GM19438 (cell line): ENCODE data around the gene OCEL1.

Experiments used
- ATAC-seq: cut with Tn5 transposase; IDR thresholded peaks from one replicate; pipeline ENCODE4 v1.9.1; 2021; ENCODE audit warnings: low read depth; ENCODE audit not compliant: unreplicated experiment

The OCEL1 gene

DNA sequence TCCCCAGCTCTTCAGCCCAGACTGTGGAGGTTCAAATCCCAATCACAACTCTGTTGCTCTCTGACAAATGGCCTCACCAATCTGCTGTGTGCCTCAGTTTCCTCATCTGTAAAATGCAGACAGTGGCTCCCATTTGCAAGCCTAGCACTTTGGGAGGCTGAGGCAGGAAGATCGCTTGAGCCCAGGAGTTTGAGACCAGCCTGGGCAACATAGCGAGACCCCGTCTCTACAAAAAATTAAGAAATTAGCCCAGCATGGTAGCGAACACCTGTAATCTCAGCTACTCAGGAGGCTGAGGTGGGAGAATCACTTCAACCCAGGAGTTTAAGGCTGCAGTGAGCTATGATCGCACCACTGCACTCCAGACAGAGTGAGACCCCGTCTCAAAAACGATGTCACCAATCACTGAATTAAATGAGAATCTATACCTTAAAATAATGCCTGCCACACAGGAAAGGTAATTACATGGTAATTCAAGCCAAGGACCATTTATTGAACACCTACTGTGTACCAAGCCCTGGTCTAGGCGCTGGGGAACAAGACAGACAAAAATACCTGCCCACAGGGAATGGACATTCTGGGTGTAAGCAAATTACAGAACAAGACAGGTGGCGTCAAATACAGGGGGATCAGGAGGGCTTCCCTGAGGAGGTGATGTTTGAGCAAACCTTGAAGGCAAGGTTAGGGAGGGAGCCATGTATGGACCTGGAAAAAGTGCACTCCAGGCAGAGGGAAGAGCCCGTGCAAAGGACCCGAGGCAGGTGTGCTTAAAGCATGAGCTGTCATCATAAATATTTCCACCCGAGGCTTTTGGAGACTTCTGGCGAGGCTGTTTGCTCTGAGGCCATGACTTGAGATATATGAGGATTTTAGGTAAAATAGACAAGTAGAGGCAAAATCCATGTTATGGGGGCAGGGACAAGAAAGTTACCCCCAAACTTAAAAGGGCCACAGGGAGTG lies 12.0 kb downstream of the OCEL1 start:
- no peak for ATAC-seq

DNA sequence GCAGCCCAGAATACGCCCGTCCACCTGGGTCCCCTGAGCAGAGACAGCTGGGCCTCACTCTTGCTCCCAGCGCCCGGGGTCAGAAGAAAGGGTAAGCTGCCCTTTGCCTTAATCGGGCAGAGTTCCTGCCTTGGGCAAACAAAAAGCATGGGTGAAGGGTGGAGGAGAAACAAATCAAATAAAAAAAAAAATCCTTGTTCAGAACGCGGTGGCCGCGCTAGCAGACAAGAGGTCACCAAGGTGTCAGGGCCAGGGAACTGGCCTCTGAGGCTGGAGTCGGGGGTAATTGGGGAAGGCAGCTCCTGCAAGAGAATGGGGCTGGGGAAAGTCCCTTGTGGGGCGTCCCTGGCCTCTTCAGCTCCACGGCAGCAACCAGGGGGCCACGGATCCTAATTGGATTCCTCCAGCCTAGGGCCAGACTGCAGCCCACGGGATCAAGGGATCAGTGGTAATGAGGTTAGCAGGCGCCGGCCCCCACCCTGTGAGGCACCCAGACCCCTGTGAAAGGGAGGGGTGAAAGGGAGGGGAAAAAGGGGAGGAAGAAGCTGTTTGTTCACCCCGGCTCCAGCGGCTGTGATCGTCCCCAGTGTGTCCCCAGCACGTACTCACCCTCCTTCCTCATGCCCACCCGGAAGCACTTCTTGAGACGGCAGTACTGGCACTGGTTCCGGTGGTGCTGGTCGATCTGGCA lies 14.2 kb downstream of the OCEL1 start:
- no peak for ATAC-seq

DNA sequence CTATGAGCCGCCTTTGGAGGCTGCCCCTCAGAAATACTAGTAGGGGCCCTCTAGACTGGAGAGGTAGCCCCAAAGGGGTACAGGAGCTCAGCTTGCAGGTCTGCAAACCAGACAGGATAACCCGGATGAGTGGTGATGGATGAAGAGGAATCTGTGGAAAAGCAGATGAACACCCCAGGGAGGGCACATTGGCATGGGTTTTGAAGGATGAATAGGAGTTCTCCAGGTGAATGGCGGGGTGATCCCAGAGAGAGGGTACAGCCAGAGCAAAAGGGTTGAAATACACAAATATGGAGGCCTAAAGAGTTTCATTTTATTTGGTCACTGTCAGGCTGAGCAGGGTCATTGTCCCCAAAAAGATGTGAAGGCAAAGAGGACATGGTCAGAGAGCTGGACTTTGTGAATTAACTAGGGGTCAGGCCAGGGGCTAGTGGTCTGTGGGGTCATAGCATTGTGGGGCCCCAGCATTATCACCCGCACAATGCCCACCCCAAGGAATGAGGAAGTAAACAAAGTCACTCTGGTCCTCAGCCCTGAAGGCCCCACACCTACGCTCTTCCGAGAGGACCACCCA lies 14.9 kb downstream of the OCEL1 start:
- ATAC-seq: no peak

DNA sequence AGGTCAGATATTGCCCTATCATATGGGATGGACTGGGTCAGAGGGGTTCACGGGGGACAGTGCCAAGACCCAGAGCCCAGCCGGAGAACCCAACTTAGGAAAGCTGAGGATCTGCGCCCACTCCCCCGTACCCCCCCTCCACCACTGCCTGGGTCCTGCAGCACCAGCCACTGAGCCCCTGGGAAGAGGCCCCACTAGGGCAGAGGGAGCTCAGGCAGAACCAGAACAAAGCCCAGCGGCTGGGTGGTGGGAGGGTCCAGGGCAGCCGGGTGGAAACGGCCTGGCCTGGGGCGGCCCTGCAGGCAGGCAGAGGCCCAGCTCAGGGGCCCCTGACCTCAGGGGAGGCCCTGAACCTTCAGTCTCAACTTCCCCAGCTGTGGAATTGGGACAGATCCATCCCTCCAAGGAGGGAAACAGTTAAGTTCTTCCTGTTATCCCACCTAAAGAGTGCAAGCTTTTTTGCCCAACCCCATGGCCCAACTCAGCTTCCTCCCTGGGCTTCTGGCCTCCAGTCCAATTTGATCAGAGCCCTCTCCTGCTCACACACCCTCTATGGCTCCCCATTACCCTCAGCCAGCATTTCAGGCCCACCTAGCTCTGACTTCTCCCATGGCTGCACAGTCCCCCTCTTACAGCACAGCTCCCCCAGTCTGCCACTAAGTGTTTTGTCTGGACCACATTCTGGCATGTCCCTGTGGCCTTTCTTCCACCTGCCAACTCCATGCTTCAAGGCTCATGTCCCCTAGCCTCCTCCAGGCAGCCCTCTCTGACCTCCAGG lies 16.6 kb downstream of the OCEL1 start:
- no peak for ATAC-seq

DNA sequence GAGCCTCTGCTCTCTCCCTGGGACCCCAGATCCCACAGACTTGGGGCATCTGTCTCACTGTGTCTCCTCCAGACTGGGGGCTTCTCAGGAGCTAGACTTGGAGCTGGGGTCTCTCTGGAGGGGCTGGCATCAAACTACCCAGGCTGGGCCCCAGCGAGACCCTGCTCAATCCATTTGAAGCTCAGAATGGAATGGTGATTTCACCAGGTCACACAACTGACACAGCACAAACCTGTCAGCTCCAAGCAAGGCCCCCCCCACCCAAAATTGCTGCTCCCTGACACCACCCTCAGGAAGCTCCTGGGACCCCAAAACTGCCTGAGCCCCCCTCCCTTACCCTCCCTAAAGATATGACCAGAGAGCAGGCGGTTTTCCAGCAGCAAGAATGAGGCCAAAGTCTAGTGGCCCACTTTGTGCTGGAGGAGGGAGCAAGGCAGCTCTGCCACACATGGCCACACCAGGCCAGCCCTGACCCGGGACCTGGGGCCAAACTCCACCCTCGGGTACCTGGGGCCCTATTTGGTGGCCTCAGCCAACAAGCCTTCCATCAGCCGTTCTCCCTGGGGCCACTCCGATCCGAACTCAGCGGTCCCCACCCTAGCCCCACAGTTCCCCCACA lies 17.3 kb downstream of the OCEL1 start:
- no peak for ATAC-seq

DNA sequence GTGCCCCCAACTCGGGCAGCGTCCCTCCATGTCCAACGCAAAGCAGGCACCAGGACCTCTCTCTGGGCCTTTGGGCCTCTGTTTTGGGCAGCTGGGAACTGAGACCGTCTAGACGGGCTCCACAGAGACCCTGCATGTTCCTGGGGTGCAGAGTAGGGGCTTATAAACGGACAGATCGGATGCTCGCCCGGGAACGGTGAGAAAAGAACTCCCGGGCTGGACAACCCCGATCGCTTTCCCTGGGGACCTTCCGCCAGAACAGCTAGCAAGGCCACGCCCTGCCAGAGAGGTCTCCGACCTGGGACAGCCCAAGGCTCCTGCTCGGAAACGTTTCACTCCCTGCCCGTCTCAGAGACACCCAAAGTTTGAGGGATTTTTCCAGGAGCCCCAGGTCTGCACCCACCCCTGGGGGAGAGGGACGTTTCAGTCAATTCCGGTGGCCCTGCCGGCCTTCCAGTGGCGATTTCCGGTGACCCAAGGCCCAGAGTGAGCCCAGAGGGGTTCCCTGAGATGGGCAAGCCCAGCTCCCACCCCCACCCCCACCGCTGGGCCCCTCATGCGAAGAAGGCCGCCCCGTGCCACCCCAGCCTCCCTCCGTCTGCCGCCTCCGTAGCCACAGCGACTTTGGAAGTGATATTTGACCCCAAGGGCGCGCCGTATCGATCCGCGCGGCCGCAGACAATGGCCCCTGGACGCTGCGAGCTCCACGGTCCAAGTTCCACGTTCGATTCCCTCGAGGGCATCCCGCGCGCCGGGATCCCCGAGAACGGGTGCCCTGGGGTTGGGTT lies 18.0 kb downstream of the OCEL1 start:
- ATAC-seq: no peak

DNA sequence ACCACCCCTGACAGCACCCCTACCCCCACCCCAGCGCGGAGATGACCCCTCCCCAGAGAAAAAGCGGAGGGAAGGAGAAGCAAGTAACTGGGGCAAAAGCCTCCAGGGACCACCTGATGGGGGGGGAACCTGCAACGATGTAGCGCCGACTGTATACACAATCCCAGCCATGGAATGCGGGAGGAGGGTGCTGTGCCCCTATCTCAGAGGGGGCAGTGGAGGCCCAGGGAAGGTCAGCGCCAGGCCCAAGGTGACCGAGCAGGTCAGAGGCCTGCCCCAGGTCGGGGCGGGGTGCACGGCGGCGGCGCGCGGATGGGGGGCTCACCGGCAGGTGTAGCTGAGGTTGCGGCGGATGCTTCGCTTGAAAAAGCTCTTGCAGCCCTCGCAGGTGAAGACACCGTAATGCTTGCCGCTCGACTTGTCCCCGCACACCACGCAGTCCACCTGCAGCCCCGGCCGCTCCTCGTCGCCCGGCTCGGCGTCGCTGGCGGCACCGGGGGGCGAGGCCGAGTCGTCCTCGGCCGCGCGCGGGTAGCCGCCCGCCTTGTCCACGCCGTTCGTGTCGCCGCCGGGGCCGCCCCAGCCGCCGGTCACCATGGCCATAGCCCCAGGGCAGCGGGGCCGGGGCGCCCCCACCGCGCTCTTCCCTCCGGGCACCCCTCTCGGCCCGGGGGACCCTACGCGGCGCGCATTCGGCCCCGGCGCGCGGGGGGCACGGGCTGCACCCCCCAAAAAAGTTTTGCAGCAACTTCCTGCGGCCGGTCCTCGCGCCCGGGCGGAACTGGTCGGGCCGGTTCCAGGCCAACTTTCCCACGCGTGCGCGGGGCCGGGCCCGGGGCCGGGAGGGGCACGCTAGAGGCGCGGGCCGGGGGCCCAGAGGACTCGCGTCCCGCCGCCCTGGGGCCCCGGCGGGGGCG lies 18.9 kb downstream of the OCEL1 start:
- no peak for ATAC-seq

DNA sequence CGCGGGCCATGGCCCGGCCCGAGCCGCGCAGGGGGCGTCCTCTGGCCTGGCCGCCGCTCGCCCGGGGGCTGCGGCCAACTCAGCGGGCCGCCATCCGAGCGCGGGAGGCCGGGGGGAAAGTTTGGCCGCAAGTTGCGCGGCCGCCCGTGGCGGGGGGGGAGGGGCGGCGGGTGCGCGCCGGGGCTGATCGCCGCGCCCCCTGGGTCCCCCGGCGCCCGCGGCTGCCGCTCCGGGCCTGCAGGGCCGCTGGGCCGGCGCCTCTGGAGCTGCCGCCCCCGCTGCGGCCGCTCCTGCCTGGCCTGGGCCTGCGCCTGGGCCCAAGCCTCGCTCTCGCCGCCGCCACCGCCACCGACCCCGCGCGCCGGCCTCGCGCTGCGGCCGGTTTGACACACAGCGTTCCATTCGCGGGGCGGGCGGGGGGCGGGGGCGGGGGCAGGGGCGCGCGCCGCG lies 19.5 kb downstream of the OCEL1 start, which contains the start of gene NR2F6:
Gene NR2F6 (minus strand): TSS at position 385 of the 450 bp plus-strand sequence. CDS start 699 bp downstream, outside the sequence.
- ATAC-seq: no peak

DNA sequence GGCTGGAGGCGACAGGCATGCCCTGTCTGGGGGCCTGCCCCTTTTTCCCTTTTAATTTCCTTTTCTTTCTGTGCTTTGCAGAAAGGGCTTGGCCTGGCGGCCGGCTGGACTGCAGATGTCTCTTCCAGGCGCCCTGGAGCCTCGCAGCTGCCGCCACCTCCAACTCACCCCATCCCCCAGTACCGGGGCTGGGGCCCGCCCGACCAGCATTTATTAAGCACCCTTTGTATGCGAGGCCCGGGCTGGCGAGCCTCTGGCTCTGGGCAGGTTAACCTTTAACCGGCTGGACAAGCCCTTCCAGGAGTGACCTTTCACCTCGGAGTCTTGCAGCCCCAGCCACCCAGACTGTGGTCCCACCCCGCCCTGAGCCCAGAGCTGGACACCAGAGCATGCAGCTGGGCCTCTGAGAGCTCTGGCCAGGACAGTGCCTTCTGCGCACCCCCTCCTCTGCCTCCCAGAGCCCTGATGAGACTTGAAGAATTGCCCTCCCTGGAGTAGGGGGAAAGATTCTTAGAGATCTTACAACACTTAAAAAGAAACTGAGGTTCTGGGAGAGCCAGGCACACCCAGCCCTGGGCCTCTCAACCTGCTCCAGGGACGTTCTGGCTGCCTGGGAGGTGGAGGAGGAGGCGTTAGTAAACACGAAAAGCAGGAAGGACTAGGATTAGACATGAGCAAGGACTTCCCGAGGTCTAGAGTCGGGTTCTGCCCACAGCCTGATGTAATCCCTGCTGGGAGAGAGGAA lies 20.8 kb downstream of the OCEL1 start:
- ATAC-seq: no peak

DNA sequence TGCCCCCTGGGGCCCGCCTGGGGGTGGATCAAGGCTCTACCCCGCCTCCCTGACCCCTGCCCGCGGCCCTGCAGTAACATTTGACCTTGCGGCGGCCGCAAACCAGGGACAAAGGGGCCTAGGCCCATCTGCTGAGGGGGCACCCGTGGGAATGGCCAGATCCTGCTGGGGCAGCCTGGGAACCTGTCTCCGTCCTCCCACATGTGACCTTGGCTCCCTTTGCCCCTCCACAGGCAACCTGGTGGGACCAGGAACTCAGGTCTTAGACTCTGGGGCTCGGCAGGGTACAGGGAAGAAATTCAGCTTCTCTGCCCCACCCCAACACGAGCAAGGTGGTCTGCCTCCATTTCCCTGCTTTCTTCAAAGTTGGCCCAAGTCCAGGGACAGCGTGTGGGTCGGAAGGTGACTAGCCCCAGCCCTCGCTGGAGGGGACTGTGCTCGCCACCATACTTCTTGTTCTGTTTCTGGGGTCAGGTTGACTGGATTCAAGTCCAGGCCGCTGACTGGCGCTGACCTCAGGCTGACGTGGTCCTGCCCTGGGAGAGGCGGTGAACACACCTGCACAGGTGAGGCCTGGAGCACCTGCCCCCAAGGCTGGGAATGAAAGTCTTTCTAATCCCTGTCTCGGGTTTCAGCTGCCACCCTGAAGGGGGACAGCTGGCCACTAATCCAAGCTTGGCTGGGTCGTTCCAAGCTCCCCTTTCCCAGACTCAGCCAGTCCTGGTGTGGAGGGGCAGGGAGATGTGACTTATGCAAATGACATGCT lies 22.2 kb downstream of the OCEL1 start:
- ATAC-seq: no peak

DNA sequence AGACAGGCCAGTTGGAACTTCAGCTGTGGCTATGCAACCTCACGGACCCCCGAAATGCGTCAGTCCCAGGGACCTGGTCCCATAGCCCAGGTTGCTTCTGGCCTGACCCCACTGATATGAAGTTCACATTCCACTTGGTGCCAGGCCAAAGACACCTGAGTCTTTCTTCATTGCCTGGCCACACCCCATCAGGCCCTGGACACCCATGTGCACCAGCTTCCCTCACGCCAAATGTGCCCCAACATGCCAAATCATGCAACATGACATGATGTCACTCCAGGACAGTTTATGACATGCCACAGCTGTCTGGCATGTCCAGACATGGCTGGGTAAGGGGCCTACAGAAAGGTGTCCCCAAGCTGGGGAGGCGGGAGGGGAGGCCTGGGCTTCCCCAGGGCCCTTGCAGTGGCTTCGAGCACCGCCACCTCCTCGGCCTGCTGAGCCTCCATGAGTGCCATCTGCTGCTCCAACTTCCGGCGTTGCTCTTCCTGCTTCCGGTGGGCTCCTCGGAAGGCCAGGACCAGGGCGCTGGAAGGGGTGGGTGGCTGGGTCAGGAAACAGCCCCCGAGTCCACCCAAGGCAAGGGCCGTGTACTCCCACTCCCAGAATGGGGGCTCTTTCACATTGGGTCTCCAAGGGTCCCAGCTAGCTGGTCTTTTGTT lies 24.0 kb downstream of the OCEL1 start:
- no peak for ATAC-seq

DNA sequence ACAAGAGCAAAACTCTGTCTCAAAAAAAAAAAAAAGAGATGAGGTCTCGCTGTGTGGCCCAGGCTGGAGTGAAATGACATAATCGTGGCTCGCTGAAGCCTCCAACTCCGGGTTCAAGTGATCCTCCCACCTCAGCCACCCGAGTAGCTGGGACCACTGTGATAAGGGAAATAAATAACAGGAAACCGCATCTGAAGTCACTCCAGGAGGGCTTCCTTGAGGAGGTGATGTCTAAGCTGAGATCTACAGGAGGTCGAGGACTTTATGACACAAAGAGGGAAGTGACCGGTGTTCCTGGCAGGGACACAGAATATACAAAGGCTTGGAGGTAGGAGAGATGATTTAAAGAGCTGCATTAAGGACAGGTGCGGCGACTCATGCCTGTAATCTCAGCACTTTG lies 28.6 kb downstream of the OCEL1 start:
- ATAC-seq: no peak

DNA sequence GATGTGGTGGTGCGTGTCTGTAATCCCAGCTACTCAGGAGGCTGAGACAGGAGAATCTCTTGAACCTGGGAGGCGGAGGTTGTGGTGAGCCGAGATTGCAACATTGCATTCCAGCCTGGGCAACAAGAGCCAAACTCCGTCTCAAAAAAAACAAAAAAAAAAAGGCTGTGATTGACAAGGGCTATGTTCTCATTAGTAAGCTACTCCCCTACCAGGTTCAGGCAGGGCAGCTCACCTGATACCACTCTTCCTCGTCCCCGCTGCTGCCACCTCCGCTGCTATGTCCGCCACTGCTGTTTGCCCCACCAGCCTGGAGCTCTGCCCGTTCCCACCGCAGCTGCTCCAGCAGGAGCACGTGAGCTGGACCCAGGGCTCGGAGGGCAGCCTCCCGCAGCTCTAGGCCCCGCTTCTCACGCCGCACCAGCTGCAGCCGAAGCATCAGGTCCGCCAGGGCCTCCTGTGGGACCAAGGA lies 29.2 kb downstream of the OCEL1 start:
- no peak for ATAC-seq

DNA sequence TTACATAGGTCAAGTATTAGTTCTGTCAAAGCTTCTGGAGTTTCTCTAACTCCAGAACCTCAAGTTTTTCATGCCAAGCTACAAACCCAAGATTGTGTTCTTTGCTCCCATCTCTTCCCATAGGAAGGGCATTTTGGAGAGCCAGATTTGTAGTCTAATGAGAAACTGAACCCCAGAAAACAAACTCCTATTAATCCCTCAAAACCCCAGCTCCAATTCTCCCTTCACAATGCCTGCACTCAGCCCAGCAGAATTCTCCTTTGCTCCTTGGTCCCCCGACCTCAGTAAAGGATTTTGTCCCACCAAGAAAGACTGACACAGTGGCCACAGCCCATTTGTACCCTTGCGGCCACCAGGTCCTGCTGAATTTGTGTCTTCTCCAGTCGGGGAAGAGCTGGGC lies 30.1 kb downstream of the OCEL1 start:
- ATAC-seq: no peak

DNA sequence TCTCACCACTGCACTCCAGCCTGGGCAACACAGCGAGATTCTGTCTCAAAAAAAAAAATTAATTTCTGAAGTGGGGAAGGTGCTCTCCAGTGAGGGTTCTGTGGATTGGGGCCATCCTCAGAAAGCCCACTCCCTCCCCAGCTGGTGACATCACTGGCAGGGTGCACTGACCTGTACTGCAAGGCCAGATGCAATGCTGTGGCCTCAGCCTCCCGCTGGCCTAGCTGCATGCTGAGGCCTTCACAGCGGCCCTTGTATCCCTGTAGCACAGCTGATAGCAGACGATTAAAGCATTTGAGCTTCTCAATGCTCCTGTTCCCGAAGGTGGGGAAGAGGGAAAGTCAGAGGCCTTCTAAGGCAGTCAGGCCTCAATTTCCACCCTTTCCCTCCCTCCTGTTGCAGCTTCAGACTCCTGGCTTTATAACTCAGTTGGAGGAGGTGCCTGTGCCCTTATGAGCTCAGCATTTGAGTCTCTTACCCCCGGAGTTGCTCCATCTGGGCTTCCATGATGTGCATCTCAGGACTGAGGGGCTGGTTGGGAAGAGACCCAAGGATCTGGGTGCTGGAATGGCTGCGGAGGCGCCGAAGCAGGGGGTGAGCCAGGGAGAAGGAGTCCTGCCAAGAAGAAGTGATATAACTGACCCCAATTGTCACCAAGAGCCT lies 33.2 kb downstream of the OCEL1 start:
- no peak for ATAC-seq

DNA sequence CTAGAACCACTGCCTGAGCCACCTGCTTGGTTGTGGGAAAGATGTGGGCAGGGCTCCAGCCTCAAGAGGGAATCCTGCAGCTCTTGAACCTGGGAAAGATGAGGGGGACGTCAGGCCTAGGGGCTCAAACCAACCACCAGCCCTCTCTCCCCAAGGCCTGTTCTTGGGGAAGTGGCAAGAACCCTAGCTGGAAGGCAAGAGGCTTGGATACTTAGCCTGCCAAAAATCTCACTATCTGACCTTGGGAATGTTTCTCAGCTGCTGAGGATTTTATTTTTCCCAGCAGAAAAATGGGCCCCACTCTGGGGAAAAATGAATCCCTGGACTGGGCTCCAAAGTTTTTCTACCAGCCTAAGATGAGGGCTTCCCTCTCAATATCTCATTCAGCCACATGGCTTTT lies 33.9 kb downstream of the OCEL1 start:
- no peak for ATAC-seq
